SHP77 (cell line): ENCODE measurements around the gene GNA12.

Source experiments
- DNase-seq, 2 experiments: peaks; one replicate each; lab custom pipeline; 2025; lab: John Stamatoyannopoulos, UW

Gene GNA12

DNA sequence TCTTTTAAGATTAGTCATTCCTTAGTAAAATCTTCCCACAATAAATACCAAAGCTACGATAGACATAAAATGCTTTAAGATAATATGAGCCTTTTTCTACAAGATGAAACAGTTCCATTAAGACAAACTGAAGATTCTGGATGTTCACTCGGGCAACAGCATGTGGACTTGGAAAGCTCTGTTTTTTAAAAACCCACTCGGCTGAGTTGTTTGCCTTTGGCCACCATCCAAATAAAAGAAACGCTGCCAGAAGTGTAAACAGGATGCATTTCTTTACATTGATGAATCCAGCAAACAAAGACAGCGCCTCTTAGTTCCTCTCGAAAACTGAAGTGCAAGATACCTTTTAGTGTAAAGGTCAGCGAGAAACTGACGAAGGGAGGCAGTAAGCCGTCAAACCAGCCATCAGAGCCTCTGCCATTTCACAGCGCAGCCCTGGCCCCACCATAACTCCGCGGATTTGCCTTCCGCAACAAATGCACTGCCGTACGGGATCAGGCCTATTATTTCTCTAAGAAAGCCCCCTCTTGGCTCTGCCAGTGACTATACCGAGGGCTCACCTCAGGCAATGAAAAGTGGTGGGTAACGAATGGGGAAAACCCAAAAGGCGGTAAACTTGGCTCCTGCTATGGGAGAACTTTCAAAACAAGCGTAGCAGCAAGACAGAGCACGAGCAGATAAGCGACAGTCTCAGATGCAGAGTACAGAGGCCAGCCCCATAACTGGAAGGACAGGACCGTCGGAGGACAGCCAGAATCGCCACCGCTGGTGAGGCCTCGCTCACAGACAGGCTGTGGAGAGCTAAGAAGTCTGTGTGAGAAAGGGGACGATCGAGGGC, 41.4 kb downstream of the GNA12 start:
- DNase-seq: peak; percentile 81 to 83

DNA sequence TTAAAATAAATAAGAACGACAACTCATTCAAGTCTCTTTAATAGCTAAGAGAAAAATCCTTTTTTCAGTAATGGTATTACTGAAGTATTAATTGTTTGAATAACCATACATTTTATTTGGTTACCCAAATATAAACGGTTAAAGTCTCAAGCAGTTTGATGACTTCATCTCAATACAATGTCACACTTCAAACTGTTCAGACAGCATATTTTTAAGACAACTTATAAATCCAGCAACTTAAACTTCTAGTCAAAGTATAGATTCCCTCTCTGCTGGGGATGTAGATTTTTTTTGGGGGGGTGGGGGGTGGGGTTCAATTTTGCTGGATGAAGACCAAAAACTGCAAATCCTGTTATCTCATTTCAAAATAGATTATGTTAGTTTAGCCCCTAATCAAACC, 42.0 kb downstream of the GNA12 start:
- no peak for DNase-seq

DNA sequence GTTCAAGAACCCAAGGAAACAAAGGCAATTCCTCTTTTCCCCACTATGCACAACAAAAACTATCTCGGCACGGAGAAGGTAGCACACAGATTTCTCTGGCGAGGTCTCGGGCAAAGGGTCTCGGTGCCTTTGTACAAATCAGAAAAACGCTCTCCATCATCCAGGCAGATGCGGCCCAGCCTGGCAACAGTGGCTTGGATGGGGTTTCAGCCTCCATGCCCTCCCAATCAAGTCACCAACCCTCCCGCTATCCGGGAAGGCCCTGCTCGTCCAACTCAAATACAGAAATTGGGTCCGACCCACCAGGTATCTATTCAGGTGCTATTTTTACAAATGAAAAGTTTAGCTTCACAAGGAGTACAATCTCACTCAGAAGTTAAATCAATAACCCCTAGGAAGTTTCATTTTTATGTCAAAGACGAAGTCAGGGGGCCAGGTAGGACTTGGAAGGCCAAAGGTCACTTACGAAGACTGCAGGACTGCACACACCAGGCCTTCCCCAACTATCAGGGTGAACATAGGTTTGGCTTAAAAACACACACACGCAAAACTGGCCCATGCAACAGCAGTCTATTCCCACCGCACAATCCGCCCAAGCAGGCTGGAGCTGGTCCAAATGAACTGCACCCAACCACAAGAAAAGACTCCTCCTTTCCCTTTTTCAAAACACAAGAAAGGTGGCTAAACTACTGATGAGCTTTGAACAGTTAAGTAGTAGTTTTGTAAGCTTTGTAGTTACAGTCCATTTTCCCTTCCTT, 43.0 kb downstream of the GNA12 start:
- DNase-seq: no peak

DNA sequence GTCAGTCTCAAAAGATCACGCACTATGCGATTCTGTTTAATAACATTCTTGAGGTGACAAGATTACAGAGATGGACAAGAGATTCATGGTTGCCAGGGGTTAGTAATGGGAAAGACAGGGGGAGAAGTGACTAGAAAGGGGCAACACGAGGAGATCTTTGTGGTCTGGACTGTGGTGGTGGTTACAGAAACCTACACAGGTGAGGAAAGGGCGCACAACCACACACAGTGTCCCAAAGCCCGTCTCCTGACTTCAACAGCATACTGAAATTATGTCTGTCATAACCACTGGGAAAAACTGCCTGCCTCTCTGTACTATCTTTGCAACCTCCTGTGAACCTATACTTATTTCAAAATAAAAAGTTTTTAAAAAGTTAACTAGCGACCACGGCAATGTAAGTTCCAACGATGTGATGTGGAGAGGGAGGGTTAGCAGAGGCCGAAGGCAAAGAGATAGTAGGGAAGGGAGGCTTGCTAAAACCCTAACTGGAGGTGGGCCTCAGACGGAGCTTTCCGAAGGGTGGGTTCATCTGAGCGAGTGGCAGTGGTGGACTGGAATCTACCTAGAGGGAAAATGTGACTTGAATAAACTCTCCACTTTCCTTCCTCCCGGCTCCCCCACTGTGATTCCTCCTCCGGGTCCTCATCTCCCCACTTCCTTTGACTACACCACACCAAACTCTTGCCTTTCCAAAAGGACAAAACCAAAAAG, 43.7 kb downstream of the GNA12 start:
- DNase-seq: no peak

DNA sequence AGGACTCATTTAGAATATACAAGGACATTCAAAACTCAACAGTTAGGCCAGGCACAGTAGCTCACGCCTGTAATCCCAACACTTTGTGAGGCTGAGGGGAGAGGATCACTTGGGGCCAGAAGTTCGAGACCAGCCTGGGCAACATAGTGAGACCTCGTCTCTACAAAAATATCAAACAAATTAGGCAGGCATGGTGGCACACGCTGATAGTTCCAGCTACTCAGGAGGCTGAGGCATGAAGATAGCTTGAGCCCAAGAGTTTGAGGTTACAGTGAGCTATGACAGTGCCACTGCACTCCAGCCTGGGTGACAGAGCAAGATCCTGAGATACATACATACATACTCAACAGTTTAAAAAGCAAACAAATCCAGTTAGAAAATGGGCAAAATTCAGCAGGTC, 44.9 kb downstream of the GNA12 start:
- DNase-seq: no peak

DNA sequence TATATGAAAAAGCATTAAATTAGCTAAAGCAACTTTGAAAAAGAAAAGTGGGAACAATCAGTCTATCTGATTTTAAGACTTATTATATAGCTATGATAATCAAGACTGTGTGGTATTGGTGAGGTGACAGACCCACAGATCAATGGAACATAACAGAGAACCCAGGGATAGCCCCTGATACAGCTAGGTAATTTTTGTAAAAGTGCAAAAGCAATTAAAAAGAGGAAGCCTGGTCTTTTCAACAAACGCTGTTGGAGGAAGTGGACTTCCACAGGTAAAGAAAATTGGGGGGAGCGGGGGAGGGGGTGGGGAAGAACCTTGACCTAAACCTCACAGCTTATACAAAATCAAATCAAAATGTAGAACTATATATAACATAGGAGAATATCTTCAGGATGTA, 45.4 kb downstream of the GNA12 start:
- DNase-seq: no peak

DNA sequence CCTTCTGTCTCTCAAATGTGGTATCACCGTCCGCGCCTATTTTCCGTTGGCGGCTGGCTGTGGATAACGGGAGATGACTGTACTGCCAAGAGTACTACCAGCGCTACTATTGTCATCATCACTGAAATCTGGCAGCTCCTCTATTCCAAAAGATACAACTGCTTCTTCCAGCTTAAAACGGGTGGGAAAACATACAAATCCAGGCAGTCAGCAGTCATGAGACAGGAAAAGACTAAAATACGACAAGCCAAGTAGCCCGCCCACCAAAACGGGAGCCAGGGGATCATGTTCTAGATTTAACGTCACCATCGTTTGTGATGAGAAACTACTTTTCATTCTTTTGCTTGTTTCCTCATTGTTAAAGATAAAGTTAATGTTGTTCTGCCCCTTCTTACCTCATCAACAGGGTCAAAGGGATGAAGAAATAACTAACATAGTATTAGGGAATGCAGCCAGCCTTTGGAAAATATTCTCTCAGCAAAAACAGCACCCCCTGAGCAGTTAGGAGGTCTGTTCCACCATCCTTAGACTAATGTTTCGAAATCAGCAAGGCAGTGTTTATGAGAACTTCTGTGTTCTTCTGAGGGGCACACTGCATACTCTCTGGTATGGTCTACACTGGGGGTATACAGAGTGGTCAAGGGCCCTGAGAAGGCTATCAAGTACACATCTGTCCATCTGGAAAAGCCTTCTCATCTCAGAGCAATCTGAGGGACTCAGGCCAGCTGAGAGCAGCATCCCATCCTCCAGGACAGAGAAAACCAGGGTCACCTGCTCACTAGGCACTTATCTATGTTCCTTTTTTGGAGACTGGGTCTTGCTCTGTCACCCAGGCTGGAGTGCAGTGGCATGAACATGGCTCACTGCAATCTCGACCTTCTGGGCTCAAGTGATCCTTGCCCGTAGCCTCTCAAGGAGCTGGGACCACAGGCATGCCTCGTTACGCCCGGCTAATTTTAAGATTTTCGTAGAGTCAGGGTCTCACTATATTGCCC, 47.5 kb downstream of the GNA12 start:
- DNase-seq: no peak

DNA sequence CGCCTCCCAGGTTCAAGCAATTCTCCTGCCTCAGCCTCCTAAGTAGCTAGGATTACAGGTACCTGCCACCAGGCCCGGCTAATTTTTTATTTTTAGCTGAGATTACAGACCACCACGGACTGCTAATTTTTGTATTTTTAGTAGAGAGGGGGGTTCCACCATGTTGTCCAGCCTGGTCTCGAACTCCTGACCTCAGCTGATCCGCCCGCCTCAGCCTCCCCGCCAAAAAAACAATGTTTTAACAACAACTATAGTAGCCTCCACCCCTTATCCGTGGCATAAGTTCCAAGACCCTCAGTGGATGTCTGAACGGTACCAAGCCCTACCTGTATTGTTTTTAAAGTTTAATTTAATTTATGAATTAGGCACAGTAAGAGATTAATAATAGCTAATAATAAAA, 48.2 kb downstream of the GNA12 start:
- DNase-seq: no peak

DNA sequence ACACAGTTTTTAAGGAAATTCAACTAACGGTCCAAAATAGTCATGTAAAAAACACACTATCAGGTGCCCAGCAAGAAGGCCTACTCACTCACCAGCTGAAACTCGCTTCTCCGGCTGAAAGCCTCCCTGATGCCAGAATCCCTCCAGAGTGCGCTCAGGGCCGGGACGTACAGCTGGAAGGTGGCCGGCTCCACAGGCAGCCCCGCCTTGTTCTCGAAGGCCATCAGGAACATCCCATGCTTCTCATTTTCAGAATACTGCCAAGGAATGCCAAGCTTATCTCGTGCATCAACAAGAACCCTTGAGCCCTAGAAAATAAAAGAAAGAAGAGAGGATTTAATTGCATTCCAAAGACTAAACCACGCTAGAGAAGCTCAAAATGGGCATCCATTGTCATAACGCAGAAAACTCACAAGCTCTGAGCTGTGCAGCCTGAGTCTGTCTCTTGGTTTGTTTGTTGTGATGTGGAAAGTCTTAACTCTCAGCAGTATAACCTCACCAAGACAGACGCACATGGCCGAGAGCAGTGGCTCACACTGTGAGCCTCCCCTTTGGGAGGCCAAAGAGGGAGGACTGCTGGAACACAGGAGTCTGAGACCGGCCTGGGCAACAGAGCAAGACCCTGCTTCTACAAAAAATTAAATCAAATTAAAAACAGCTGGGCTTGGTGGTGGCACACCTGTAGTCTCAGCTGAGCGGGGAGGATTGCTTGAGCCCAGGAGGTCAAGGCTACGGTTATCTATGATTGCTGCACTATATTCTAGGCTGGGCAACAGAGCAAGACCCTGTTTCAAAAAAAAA, 49.1 kb downstream of the GNA12 start:
- no peak for DNase-seq

DNA sequence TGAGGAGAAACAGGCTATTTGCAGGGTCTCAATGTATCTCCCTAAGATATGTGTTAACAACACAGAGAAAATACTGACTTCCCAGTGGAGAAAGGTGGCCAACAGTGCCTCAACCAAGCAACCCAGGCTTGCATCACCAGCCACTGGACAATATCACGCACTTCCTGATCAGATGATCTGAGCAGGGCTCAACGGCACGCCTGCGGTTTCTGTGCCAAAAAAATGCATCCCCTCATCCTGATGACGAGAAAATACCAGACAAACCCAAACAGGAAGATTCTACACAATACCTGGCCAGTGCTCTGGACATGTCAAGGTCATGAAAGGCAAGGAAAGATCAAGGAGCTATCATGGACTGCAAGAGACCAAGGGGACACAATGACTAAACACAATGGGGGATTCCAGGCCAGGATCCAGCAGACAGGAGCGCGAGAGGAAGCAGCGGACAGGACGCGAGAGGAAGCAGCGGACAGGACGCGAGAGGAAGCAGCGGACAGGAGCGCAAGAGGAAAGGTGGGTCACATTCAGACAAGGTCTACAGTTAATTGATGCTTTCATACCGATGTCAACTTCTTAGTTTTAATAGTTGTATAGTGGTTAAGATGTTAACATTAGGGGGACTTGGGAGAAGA, 51.1 kb downstream of the GNA12 start:
- DNase-seq: no peak

DNA sequence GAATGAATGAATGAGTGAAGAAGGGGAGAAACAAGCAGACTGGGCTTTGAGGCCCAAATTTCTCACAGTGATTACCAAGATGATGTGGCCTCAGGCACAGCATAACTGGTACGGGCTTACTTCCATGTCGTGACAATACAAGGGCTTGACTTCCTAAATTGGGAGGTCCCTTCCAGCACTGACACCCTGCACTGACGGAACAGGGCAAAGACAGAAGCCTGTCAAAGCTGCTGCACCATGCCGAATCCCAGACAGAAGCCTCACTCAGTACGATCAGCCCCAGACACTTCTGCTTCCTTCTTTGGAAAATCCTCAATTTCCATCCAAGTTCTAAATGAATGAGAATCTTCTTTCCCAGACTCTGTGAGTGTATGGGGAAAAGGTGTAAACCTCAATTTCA, 51.9 kb downstream of the GNA12 start:
- no peak for DNase-seq

DNA sequence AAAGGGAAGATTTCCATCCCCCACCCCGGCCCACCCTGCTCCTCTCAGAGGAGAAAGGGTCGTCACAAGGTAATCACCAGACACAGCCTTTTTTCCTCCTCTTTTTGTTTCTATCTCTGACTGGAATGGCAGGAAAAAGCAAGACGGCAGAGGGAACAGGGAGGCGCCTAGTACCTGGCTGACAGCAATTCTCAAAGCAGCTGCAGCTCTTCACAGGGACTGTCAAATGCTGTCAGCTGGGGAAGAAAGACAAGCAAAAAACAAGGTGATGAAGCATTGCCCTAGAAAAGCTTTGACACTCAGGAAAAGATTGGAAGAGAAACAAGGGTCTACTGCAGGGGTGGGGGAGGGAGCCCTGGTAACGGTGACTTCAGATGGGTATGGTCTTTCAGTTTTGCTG, 52.7 kb downstream of the GNA12 start:
- DNase-seq: no peak

DNA sequence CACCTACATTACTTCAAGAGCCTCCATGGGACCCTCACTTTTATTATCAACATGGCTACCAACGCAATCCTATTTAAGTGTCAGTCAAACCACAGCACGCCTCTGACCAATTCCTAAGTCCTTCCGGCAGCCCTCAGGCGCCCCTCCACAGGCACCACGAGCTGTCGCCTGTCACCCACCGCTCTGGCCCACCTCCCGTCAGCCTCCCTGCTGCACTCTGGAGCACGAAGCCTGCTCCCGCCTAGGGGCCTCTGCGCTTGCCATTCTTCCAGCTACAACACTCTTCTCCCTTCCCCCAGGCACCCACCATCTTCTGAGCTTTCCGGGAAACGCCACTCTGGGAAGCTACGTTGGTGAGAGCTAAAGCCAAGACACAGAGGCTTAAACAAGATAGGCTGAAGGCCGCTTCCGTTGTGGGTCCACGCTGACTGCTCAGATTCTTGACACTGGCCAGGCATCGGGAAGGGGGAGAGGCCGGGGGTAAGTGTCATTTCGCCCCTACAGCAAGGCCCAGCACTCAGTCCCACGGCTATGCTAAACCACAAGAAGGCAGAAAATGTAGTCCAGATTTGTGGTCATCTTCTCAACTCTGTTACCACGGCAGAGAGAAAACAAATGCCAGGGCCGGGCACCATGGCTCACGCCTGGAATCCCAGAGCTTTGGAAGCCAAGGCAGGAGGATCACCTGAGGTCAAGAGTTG, 56.7 kb downstream of the GNA12 start:
- no peak for DNase-seq

DNA sequence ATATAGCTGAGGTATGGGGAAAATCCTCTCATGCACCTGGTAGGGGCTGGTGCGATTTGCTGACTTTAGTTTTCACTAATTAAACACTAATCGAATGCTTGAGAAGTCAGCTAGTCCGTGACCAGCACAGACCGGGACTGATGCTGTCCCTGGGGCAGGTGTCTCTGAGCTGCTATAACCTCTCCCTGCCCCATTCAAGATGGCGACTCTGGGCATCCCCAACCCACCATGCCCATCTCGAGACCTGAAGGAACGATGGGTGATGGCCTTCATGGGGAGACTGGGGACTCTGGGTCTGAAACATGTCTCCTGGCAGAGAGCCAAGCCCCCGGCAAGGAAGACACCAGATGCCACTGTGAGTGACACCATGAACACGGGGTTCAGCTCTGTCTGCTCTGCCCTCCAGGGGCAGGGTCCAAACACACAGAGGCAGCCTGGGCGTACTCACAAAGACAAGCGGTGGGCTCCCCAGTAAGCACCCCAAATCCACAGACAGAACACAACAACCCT, 57.4 kb downstream of the GNA12 start:
- DNase-seq: no peak

DNA sequence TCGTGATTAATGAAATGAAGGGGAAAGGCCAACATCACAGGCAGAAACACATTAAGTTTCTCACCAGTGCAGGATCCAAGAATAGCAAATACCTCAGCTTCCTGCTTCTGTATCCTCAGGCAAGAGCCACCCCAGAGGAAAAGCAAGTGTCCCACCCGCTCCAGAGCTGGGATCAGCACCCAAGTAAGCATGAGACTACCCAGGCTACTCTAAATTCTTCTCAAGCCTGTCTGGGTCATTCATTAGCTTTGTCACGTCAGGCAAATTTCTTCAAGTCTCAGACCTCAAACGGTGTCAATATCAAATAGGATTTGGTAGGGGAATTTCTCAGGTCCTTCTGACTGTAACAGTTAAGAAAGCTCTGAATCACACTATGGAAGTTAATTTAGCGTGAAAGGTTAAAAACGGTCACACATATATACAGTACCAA, 59.0 kb downstream of the GNA12 start:
- DNase-seq: no peak

DNA sequence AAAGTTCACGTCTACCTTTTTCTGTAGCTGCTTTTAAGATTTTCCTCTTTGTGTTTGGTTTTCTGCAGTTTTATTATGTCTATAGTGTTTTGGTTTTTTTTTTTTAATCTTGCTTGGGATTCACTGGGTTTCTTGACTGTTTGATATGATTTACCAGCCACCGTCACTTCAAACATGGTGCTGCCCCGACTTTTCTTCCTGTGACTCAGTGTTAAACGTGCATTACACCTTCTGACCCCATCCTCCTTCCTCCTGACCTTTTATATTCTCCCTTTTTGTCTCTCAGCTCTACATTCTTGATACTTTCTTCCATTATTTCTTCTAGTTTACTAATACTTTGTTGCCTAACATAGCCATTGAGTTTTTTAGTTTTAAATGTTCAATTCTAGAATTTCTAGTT, 61.5 kb downstream of the GNA12 start:
- no peak for DNase-seq

DNA sequence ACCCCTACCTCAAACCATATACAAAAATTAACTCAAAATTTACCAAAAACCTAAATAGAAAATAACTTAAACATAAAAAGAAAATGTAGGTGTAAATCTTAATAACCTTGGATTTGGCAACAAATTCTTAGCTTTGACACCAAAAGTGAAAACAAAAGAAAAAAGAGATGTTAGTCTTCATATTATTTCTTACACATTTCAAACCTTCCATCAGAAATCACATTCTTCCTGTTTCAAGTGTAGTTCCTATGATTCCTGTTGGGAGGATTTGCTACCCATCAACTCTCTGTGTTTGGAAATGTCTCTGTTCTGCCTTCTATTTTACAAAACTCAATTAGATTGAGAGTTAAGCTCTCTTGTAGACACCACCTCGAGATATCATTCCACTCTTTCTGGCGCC, 62.0 kb downstream of the GNA12 start:
- no peak for DNase-seq

DNA sequence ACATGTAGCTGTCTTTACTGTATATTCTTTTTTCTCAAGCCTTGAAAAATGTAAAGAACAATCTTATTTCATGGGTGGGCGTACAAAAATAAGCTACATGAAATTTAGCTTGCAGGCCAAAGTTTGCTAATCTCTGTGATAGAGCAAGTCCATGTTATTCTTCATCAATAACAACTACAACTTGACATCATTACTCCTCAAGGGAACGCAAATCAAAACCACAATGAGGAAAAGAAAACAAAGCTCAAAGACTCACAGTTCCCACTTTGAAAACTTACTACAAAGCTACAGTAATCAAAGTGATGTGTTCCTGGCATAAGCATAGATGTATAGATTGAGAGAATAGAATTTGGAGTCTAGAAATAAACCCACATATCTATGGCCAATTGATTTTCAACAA, 62.5 kb downstream of the GNA12 start:
- DNase-seq: no peak

DNA sequence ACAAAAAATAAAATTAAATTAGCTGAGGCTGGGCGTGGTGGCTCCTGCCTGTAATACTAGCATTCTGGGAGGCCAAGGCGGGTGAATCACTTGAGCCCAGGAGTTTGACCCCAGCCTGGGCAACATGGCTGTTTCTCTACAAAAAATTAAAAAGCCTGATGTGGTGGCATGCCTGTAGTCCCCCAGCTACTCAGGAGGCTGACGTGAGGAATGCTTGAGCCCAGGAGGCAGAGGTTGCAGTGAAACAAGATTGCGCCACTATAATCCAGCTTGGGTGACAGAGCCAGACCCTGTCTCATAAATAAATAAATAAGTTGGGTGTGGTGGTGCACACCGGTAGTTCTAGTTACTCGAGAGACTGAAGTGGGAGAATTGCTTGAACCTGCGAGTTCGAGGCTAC, 65.1 kb downstream of the GNA12 start:
- DNase-seq: no peak
